Astrocyte (in vitro differentiated cells and primary cell): Measurements from ENCODE around the gene FGF8. TPM values are rescaled to one million over a fixed set of nuclear protein-coding genes. Genes with fewer than 3 reads are reported as not detected.
A peak's percentile ranks its signal among the peaks of the same experiment; 100 is the strongest.

ENCODE experiments used
- DNase-seq: peaks from one replicate; pipeline ENCODE4 v3.0.0-alpha.2; 2010; ENCODE audit warnings: low read depth
- FAIRE-seq: peaks from 2 replicates; lab custom pipeline; 2011; peaks lifted over from hg19 to GRCh38; lab: Jason Lieb, UNC
- H2AFZ ChIP-seq: 2 replicates; pipeline ENCODE4 v1.6.0; 2012; ENCODE audit warnings: low read depth, low read length, inconsistent platforms
- H3K27ac ChIP-seq: 2 replicates; pipeline ENCODE4 v1.5.1; 2011; ENCODE audit warnings: low read depth, low read length, inconsistent platforms
- H3K27me3 ChIP-seq: 2 replicates; pipeline ENCODE4 v1.6.0; 2011; ENCODE audit warnings: low read length, inconsistent platforms; ENCODE audit not compliant: insufficient read depth
- H3K36me3 ChIP-seq: 2 replicates; pipeline ENCODE4 v1.5.1; 2011; ENCODE audit warnings: low read length, inconsistent platforms; ENCODE audit not compliant: insufficient read depth
- H3K4me1 ChIP-seq: 2 replicates; pipeline ENCODE4 v1.5.1; 2011; ENCODE audit warnings: low read length, inconsistent platforms; ENCODE audit not compliant: insufficient read depth
- H3K4me2 ChIP-seq: 2 replicates; pipeline ENCODE4 v1.6.0; 2012; ENCODE audit warnings: low read length, inconsistent platforms
- H3K4me3 ChIP-seq: 2 replicates; pipeline ENCODE4 v1.5.1; 2011; ENCODE audit warnings: low read depth, mild to moderate bottlenecking, low read length, inconsistent platforms; ENCODE audit not compliant: insufficient read depth
- H3K79me2 ChIP-seq: 2 replicates; pipeline ENCODE4 v1.6.0; 2012; ENCODE audit warnings: mild to moderate bottlenecking, low read length, inconsistent platforms; ENCODE audit not compliant: insufficient read depth
- H3K9ac ChIP-seq: 2 replicates; pipeline ENCODE4 v1.6.0; 2012; ENCODE audit warnings: mild to moderate bottlenecking, low read length, inconsistent platforms
- H3K9me3 ChIP-seq: 2 replicates; pipeline ENCODE4 v1.5.1; 2012; ENCODE audit warnings: low read depth, mild to moderate bottlenecking, low read length, inconsistent platforms; ENCODE audit not compliant: insufficient read depth
- H4K20me1 ChIP-seq: 2 replicates; pipeline ENCODE4 v1.6.0; 2012; ENCODE audit warnings: low read length, inconsistent platforms; ENCODE audit not compliant: insufficient read depth
- H3K27ac Mint-ChIP-seq: one replicate; pipeline ENCODE4 v1.8.0; 2021; ENCODE audit warnings: mild to moderate bottlenecking, mixed read lengths; ENCODE audit not compliant: unreplicated experiment
- H3K27me3 Mint-ChIP-seq: one replicate; pipeline ENCODE4 v1.8.0; 2021; ENCODE audit warnings: low read depth, mixed read lengths; ENCODE audit not compliant: unreplicated experiment
- H3K36me3 Mint-ChIP-seq: one replicate; pipeline ENCODE4 v1.8.0; 2021; ENCODE audit warnings: low read depth, mixed read lengths; ENCODE audit not compliant: unreplicated experiment
- H3K4me1 Mint-ChIP-seq: one replicate; pipeline ENCODE4 v1.8.0; 2021; ENCODE audit warnings: low read depth, mixed read lengths; ENCODE audit not compliant: unreplicated experiment
- H3K4me3 Mint-ChIP-seq: one replicate; pipeline ENCODE4 v1.8.0; 2021; ENCODE audit warnings: mild to moderate bottlenecking, moderate library complexity, mixed read lengths; ENCODE audit not compliant: unreplicated experiment
- H3K9me3 Mint-ChIP-seq: one replicate; pipeline ENCODE4 v1.8.0; 2021; ENCODE audit warnings: mild to moderate bottlenecking, mixed read lengths; ENCODE audit not compliant: unreplicated experiment
- CTCF ChIP-seq: IDR thresholded peaks from 2 replicates; pipeline ENCODE4 v1.5.1; 2011; ENCODE audit warnings: low read depth, mild to moderate bottlenecking, inconsistent platforms, low read length, moderate library complexity; ENCODE audit not compliant: insufficient read depth
- EZH2 ChIP-seq: IDR thresholded peaks from 2 replicates; pipeline ENCODE4 v1.6.1; 2012; ENCODE audit warnings: mild to moderate bottlenecking, low read length, inconsistent platforms; ENCODE audit not compliant: insufficient read depth
- total RNA-seq: library from RNA; stranded (reverse); gene quantifications from 2 replicates; pipeline ENCODE4 v1.2.1, GENCODE V29; 2021

FGF8 gene
- total RNA-seq, 1 donor from 2014 or later: 0.61 TPM

- no peak overlapping the region for H3K9ac ChIP-seq
- TF ChIP-seq CTCF (no peak), EZH2 (no peak)
- H3K27me3 ChIP-seq: peaks cover 50% of the 10 kb centered on the region
- H3K27ac Mint-ChIP-seq: no peak overlapping the region
- FAIRE-seq (no peak), DNase-seq (no peak)
- H3K4me3 ChIP-seq: no peak overlapping the region
- peaks cover 36% of the 10 kb centered on the region for H3K27me3 Mint-ChIP-seq
- no peaks in the 10 kb centered on the region for H3K36me3 ChIP-seq
- H3K79me2 ChIP-seq: peaks cover 14% of the 10 kb centered on the region
- H3K9me3 ChIP-seq: no peaks in the 10 kb centered on the region
- peak overlapping the region; percentile 75 for H3K4me3 Mint-ChIP-seq
- H3K4me1 Mint-ChIP-seq: peaks cover 7% of the 10 kb centered on the region
- peak overlapping the region; percentile 84 for H3K4me2 ChIP-seq
- peaks cover 24% of the 10 kb centered on the region for H3K4me1 ChIP-seq
- no peak overlapping the region for H3K27ac ChIP-seq
- H2AFZ ChIP-seq: no peak overlapping the region
- peaks cover 50% of the 10 kb centered on the region for H4K20me1 ChIP-seq
- peaks cover 6% of the 10 kb centered on the region for H3K36me3 Mint-ChIP-seq
- H3K9me3 Mint-ChIP-seq: no peaks in the 10 kb centered on the region
These were observed 2.4 kb upstream of the FGF8 start for GRCh38 chr10:101778151-101778780.

DNA sequence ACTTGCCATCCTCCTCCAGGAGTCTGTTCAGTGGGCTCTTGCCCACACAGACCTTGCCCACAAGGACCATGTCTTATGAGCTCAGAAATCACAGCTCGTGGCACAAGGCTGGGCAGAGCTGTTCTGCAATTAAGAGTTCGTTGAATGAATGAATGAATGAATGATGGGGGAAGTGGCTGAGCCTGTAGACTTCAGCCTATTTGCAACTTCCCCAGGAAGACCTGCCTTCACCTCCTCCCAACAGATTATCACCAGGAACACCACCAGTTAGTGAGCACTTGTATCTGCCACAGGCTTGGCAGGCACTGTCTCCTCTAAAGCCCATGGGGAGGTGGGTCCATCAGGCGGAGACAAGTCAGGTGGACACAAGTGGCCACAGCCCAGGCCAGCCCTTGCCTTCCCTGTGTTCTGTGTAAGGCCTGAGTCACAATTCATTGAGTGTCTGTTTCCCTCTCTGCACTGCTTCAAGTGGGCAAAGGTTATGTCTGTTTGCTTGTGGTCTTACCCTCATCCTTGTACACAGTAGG, 1.8 kb upstream of the FGF8 start:
- Histone ChIP-seq H3K27ac (no peak overlapping the region), H4K20me1 (peaks cover 56% of the 10 kb centered on the region), H3K27me3 (peaks cover 55% of the 10 kb centered on the region), H3K9me3 (no peaks in the 10 kb centered on the region), H3K9ac (no peak overlapping the region), H3K36me3 (no peaks in the 10 kb centered on the region), H3K4me2 (no peak overlapping the region), H3K4me1 (peaks cover 23% of the 10 kb centered on the region), H3K79me2 (peaks cover 9% of the 10 kb centered on the region), H2AFZ (no peak overlapping the region), H3K4me3 (no peak overlapping the region)
- FAIRE-seq: no peak
- Mint-ChIP-seq H3K27me3 (peaks cover 42% of the 10 kb centered on the region), H3K4me3 (no peak overlapping the region), H3K9me3 (no peaks in the 10 kb centered on the region), H3K4me1 (peaks cover 5% of the 10 kb centered on the region), H3K36me3 (peaks cover 6% of the 10 kb centered on the region), H3K27ac (no peak overlapping the region)
- TF ChIP-seq EZH2 (no peak), CTCF (no peak)
- DNase-seq: no peak

- H4K20me1 ChIP-seq: peaks cover 55% of the 10 kb centered on the region
- H3K36me3 ChIP-seq: no peaks in the 10 kb centered on the region
- peaks cover 13% of the 10 kb centered on the region for H3K36me3 Mint-ChIP-seq
- H3K4me3 Mint-ChIP-seq: no peak overlapping the region
- H3K4me1 ChIP-seq: peaks cover 17% of the 10 kb centered on the region
- no peaks in the 10 kb centered on the region for H3K9me3 Mint-ChIP-seq
- no peaks in the 10 kb centered on the region for H3K79me2 ChIP-seq
- H3K27me3 ChIP-seq: peaks cover 69% of the 10 kb centered on the region
- H2AFZ ChIP-seq: no peak overlapping the region
- DNase-seq (no peak), FAIRE-seq (no peak)
- H3K9ac ChIP-seq: no peak overlapping the region
- no peaks in the 10 kb centered on the region for H3K9me3 ChIP-seq
- H3K4me3 ChIP-seq: no peak overlapping the region
- H3K27ac Mint-ChIP-seq: no peak overlapping the region
- TF ChIP-seq CTCF (no peak), EZH2 (peak; percentile 97)
- H3K27me3 Mint-ChIP-seq: peaks cover 55% of the 10 kb centered on the region
- no peak overlapping the region for H3K27ac ChIP-seq
- peak overlapping the region; percentile 30 for H3K4me2 ChIP-seq
- peaks cover 4% of the 10 kb centered on the region for H3K4me1 Mint-ChIP-seq
These were observed 375 bp upstream of the FGF8 start for GRCh38 chr10:101776161-101776817.
